Subcutaneous adipose tissue (tissue), 4 donors: ENCODE results near the gene FBLN2. TPM values are rescaled to one million over a fixed set of nuclear protein-coding genes. Genes with fewer than 3 reads are reported as not detected.

ENCODE experiments used
- CTCF ChIP-seq: fragments of 450-650 bp; IDR thresholded peaks from one replicate; pipeline ENCODE4 v1.5.1; 2016; ENCODE audit warnings: low read depth, mild to moderate bottlenecking, control low read depth, antibody characterized with exemption, moderate library complexity
- total RNA-seq, 4 donors: library from RNA; depleted of rRNA; stranded (reverse); fragments of >200 nt; gene quantifications; one replicate each; pipeline ENCODE4 v1.1.0, GENCODE V29; 2016

The FBLN2 gene
- total RNA-seq, 4 donors from 2014 or later: 215 to 456 (median 410) TPM

- TF ChIP-seq CTCF: no peak
Observed at GRCh38 chr3:13651775-13652428, 103.0 kb downstream of the FBLN2 start.

DNA sequence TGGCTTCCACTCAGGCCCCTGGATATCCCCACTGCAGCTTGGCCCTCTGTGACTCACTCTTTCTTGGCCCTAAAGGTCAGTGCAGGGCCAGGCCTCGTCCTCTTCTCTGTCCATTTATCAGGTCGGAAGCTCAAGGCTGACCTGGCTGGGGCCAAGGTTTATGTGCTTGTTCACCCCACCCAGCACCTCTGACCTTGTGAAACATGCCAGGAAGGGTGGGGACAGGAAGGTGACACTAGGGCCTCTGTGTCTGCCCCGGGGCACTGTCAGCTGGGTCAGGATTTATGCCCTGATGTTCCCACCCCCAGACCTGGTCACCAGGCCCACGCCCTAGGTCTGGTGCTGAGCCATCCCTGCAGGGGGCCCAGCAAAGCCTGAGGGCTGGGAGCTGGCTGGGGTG, 103.8 kb downstream of the FBLN2 start:
- no peak for TF ChIP-seq CTCF

DNA sequence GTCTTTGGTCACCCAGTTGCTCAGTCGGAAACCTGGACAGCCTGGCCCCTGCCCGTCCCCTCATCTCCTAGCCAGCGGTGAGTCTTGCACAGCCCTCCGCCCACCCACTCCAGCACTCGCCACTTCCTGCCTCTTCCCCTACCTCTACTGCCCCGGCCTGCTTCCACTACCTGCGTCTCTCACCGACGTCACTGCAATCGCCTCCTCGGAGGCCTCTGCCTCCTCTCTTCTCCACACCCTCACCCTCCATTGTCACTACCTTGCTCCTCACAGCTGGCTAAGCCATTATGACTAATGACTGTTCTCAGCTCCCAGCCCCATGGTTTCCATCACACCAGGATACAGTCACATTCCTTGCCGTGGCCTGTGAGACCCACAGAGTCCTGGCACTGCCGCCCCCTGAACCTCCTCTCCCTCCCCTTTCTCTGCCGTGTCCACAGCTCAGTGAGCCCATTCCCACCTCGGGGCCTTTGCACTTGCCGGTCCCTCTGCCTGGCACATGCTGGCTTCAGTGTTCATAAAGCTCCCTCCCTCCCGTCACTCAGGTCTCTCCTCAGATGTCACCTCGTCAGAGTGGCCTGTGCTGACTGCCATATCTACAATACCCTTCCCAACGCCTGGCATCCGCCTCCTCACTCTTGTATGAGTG, 104.8 kb downstream of the FBLN2 start:
- TF ChIP-seq CTCF: no peak

GRCh38 chr3:13654330-13655060, 105.6 kb downstream of the FBLN2 start:
- no peak for TF ChIP-seq CTCF

DNA sequence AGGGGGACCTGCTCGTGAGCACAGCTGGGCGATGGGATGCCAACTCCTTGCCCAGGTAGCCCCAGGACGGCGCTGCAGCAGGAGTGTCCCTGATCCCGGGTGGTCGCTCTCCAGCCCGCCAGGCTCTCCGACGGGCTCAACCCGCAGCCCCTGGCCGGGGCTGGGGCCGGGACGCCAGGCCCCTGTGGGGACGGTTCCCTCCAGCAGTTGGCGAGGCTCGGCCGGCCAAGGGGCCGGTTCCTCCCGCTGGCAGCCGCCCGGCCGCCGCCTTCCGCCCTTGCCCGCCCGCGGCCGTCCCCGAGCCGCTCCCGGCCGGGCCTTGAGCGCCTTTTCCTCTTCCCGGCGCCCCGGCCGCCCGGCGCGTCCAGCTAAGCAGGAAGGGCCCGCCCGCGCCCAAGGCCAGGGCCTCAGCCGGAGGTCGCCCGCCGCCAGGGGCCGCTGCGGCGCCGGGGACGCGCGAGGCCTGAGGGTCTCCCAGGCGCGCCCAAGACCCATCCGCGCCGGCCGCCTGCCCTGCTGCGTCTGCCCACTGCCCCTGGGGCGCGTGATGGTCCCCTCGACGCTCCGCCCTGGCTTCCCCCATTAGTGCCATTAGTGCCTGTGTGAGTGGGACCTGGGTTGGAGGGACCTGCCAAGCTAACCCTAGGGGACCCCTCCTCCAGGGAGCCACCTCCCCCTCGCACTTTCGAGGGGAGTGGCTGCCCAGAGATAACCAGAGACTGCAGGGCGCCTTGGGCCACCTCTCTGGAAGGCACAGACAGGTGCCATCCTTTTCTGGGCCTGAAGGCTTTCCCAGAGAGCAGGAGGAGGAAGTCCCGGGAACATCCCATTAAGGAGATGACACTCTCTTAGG, 106.4 kb downstream of the FBLN2 start:
- TF ChIP-seq CTCF: no peak

- no peak for TF ChIP-seq CTCF
Observed at GRCh38 chr3:13656584-13657301, 107.8 kb downstream of the FBLN2 start.
